Esophagus muscularis mucosa (tissue), 3 donors: ENCODE results near the gene FIBIN.

Experiments
- POLR2A ChIP-seq: fragments of 450-650 bp; IDR thresholded peaks from one replicate; pipeline ENCODE4 v1.6.1; 2017; ENCODE audit warnings: antibody characterized with exemption, moderate library complexity, mild to moderate bottlenecking, low read depth
- POLR2AphosphoS5 ChIP-seq, 2 donors: sonication (generic); formaldehyde crosslinking; IDR thresholded peaks; one replicate each; pipeline ENCODE4 v1.6.1; 2017; ENCODE audit warnings: antibody characterized with exemption in 2 of 2
- TF ChIP-seq, protein P1 (sequence below), 3 experiments: fragments of 200-600 bp in 2 of 3; fragments of 450-650 bp in 1 of 3; sonication (generic) in 2 of 3; IDR thresholded peaks; one replicate each; pipeline ENCODE4 v1.5.1; 2017 to 2019; ENCODE audit warnings: antibody characterized with exemption in 3 of 3, mild to moderate bottlenecking in 2 of 3, moderate library complexity in 1 of 3

DNA sequence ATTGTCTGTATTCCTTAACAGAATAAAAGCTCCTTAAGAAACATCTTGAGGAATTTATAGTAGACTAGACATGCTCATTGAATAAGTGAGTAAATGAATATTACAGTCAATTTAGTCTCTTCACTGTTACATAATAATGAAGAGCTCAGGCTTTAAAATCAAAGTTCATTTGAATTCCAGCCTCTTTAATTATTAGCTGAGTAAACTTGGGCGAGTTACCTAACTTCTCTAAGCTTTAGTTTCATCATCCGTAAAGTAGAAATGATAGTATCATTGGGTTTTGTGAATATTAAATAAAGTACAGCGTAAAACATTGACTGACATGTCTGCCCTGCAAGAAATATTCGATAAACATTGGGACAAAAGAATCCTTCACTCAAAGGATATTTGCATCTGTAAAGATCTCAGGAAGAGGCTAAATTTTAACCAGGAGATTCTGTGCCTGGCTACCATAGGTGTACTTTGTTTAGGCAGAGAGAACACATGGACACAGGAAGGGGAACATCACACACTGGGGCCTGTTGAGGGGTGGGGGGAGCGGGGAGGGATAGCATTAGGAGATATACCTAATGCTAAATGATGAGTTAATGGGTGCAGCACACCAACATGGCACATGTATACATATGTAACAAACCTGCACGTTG lies 31.5 kb downstream of the FIBIN start:
- TF ChIP-seq POLR2A = no peak
- no peak for TF ChIP-seq POLR2AphosphoS5 (IDR thresholded peaks at IDR 0.05)
- TF ChIP-seq, protein P1, sequence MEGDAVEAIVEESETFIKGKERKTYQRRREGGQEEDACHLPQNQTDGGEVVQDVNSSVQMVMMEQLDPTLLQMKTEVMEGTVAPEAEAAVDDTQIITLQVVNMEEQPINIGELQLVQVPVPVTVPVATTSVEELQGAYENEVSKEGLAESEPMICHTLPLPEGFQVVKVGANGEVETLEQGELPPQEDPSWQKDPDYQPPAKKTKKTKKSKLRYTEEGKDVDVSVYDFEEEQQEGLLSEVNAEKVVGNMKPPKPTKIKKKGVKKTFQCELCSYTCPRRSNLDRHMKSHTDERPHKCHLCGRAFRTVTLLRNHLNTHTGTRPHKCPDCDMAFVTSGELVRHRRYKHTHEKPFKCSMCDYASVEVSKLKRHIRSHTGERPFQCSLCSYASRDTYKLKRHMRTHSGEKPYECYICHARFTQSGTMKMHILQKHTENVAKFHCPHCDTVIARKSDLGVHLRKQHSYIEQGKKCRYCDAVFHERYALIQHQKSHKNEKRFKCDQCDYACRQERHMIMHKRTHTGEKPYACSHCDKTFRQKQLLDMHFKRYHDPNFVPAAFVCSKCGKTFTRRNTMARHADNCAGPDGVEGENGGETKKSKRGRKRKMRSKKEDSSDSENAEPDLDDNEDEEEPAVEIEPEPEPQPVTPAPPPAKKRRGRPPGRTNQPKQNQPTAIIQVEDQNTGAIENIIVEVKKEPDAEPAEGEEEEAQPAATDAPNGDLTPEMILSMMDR (IDR thresholded peaks at IDR 0.05) = no peak
